HCT116 (cell line): ENCODE measurements around the gene MEFV. TPM values are rescaled to one million over a fixed set of nuclear protein-coding genes. Genes with fewer than 3 reads are reported as not detected.

Source experiments
- ATAC-seq: fragments of 200-7000 bp; cut with Tn5 transposase; 2 replicates; pipeline ENCODE4 v1.9.1; 2020; ENCODE audit warnings: mild to moderate bottlenecking, moderate library complexity
- BruUV-seq: library from RNA; stranded (reverse); fragments of 400-500 nt; replicated peaks from 2 replicates; lab custom pipeline; 2021; lab: Mats Ljungman, UMichigan
- CTCF ChIA-PET: fragments of 300-600 bp; sonication (Branson Sonifier 250); formaldehyde crosslinking; loops from one replicate; lab custom pipeline; 2021; ENCODE audit warnings: antibody characterized with exemption; lab: Charles Lee
- POLR2A ChIA-PET: fragments of 300-600, 350-600 bp; sonication (Branson Sonifier 250); formaldehyde crosslinking; loops from one replicate; lab custom pipeline; 2021; ENCODE audit warnings: antibody characterized with exemption; lab: Charles Lee
- RAD21 ChIA-PET, 2 experiments: fragments of 300-600 bp; sonication (Branson Sonifier 250); formaldehyde crosslinking; loops; one replicate each; lab custom pipeline; 2023; ENCODE audit warnings: low total read pairs in 2 of 2; ENCODE audit not compliant: uncharacterized antibody in 2 of 2, unreplicated experiment in 2 of 2, low non-redundant PET in 1 of 2; lab: Charles Lee
- DNase-seq: peaks from one replicate; pipeline ENCODE4 v3.0.0-alpha.2; 2010; ENCODE audit warnings: low read depth, low spot score
- H2AFZ ChIP-seq: fragments of 200-600 bp; shearing (Covaris generic), sonication (generic); 2 replicates; pipeline ENCODE4 v1.6.1; 2017; ENCODE audit warnings: low read depth, mixed run types, mixed read lengths, antibody characterized with exemption, low read length; ENCODE audit not compliant: poor library complexity, severe bottlenecking
- H3K27ac ChIP-seq: 2 replicates; pipeline ENCODE4 v1.5.1; 2012; ENCODE audit warnings: low read depth, low read length
- H3K27me3 ChIP-seq: fragments of 200-600 bp; sonication (generic); 2 replicates; pipeline ENCODE4 v1.6.1; 2016; ENCODE audit warnings: mixed run types, low read length, mixed read lengths; ENCODE audit not compliant: insufficient read depth
- H3K36me3 ChIP-seq, 2 experiments: fragments of 200-500 bp in 1 of 2; fragments of 200-600 bp in 1 of 2; sonication (Bioruptor generic) in 1 of 2; sonication (generic) in 1 of 2; 2 replicates each; pipeline versions ENCODE4 v1.5.1 to v1.6.1; 2014 to 2016; ENCODE audit warnings: low read length in 2 of 2, inconsistent platforms in 1 of 2, mixed read lengths in 1 of 2, mixed run types in 1 of 2; ENCODE audit not compliant: insufficient read depth in 2 of 2, control insufficient read depth in 1 of 2
- H3K4me1 ChIP-seq, 2 experiments: fragments of 200-600 bp in 1 of 2; sonication (generic) in 1 of 2; 2 replicates each; pipeline versions ENCODE4 v1.5.1 to v1.6.1; 2012 to 2017; ENCODE audit warnings: low read length in 2 of 2, inconsistent platforms in 1 of 2, mild to moderate bottlenecking in 1 of 2, mixed read lengths in 1 of 2, mixed run types in 1 of 2, moderate library complexity in 1 of 2; ENCODE audit not compliant: insufficient read depth in 2 of 2, control insufficient read depth in 1 of 2
- H3K4me2 ChIP-seq: fragments of 200-600 bp; sonication (generic); 2 replicates; pipeline ENCODE4 v1.6.1; 2017; ENCODE audit warnings: mixed run types, low read length, mixed read lengths
- H3K4me3 ChIP-seq, 2 experiments: fragments of 200-600 bp in 1 of 2; sonication (generic) in 1 of 2; replicated peaks in 1 of 2; 2 replicates each; pipeline ENCODE4 v1.5.1; 2011 to 2016; ENCODE audit warnings: low read length in 2 of 2, control low read depth in 1 of 2, low read depth in 1 of 2, mild to moderate bottlenecking in 1 of 2, mixed read lengths in 1 of 2, mixed run types in 1 of 2
- H3K79me2 ChIP-seq: fragments of 200-600 bp; sonication (generic); 2 replicates; pipeline ENCODE4 v1.6.1; 2017; ENCODE audit warnings: mild to moderate bottlenecking, mixed run types, low read length, moderate library complexity, mixed read lengths; ENCODE audit not compliant: insufficient read depth
- H3K9ac ChIP-seq: fragments of 200-600 bp; sonication (generic); 2 replicates; pipeline ENCODE4 v1.6.1; 2016; ENCODE audit warnings: low read length, mixed read lengths
- H3K9me2 ChIP-seq: fragments of 200-600 bp; sonication (generic), shearing (Covaris generic); 2 replicates; pipeline ENCODE4 v1.6.1; 2017; ENCODE audit warnings: mixed run types, mild to moderate bottlenecking, moderate library complexity; ENCODE audit not compliant: insufficient read depth
- H3K9me3 ChIP-seq, 2 experiments: fragments of 200-500 bp in 1 of 2; fragments of 200-600 bp in 1 of 2; sonication (Bioruptor generic) in 1 of 2; sonication (generic) in 1 of 2; 2 replicates each; pipeline ENCODE4 v1.6.1; 2014 to 2017; ENCODE audit warnings: low read length in 2 of 2, mixed read lengths in 2 of 2, inconsistent platforms in 1 of 2, low read depth in 1 of 2, mild to moderate bottlenecking in 1 of 2, mixed run types in 1 of 2, moderate library complexity in 1 of 2; ENCODE audit not compliant: control insufficient read depth in 1 of 2, insufficient read depth in 1 of 2
- H4K20me1 ChIP-seq: fragments of 200-600 bp; sonication (generic), shearing (Covaris generic); 2 replicates; pipeline ENCODE4 v1.6.1; 2017; ENCODE audit warnings: mixed run types, mild to moderate bottlenecking, moderate library complexity; ENCODE audit not compliant: insufficient read depth
- CEBPB ChIP-seq: IDR thresholded peaks from 2 replicates; pipeline ENCODE4 v1.6.1; 2012; ENCODE audit warnings: low read depth
- CTCF ChIP-seq, 3 experiments: fragments of 200-600 bp in 1 of 3; sonication (generic) in 1 of 3; IDR thresholded peaks in 2 of 3; conservative IDR thresholded peaks in 1 of 3; 2 replicates each; pipeline ENCODE4 v1.5.1; 2012 to 2017; ENCODE audit warnings: low read depth in 2 of 3, low read length in 2 of 3, antibody characterized with exemption in 1 of 3, borderline replicate concordance in 1 of 3, control low read depth in 1 of 3, mild to moderate bottlenecking in 1 of 3, mixed read lengths in 1 of 3, mixed run types in 1 of 3, moderate library complexity in 1 of 3; ENCODE audit not compliant: insufficient read depth in 1 of 3
- EGR1 ChIP-seq: IDR thresholded peaks from 2 replicates; pipeline ENCODE4 v1.6.1; 2012; ENCODE audit warnings: low read depth
- ELF1 ChIP-seq: IDR thresholded peaks from 2 replicates; pipeline ENCODE4 v1.6.1; 2012; ENCODE audit warnings: low read depth, borderline replicate concordance
- EZH2phosphoT487 ChIP-seq: fragments of 200-600 bp; IDR thresholded peaks from 2 replicates; pipeline ENCODE4 v1.6.1; 2018; ENCODE audit warnings: antibody characterized with exemption, borderline replicate concordance
- JUND ChIP-seq: IDR thresholded peaks from 2 replicates; pipeline ENCODE4 v1.6.1; 2012
- MAX ChIP-seq: IDR thresholded peaks from 2 replicates; pipeline ENCODE4 v1.6.1; 2012
- SIN3A ChIP-seq: IDR thresholded peaks from 2 replicates; pipeline ENCODE4 v1.6.1; 2012; ENCODE audit warnings: low read depth
- SP1 ChIP-seq: IDR thresholded peaks from 2 replicates; pipeline ENCODE4 v1.6.1; 2012; ENCODE audit warnings: low read depth
- SRF ChIP-seq: IDR thresholded peaks from 2 replicates; pipeline ENCODE4 v1.6.1; 2012; ENCODE audit warnings: low read depth
- TCF7L2 ChIP-seq: IDR thresholded peaks from 2 replicates; pipeline ENCODE4 v1.7.0; 2011; ENCODE audit warnings: borderline replicate concordance, inconsistent platforms; ENCODE audit not compliant: insufficient read depth, insufficient read length; ENCODE audit errors: extremely low read depth
- ZFX ChIP-seq: fragments of 450-650 bp; IDR thresholded peaks from 2 replicates; pipeline ENCODE4 v1.6.1; 2017
- intact Hi-C: fragments of 100-400 bp; cut with micrococcal nuclease; formaldehyde crosslinking; loops from 2 replicates; pipeline ENCODE4 v1.10.0; 2022
- total RNA-seq: library from RNA; stranded (reverse); gene quantifications from one replicate; pipeline ENCODE4 v1.2.1, GENCODE V29; 2021; ENCODE audit not compliant: unreplicated experiment
- TF ChIP-seq, protein P1 (sequence below): IDR thresholded peaks from 2 replicates; pipeline ENCODE4 v1.6.1; 2011; ENCODE audit warnings: mild to moderate bottlenecking, low read length, moderate library complexity; ENCODE audit not compliant: insufficient replicate concordance; ENCODE audit errors: extremely low read depth

The MEFV gene
- total RNA-seq, 1 experiment from 2014 or later, result 0.15 TPM

DNA sequence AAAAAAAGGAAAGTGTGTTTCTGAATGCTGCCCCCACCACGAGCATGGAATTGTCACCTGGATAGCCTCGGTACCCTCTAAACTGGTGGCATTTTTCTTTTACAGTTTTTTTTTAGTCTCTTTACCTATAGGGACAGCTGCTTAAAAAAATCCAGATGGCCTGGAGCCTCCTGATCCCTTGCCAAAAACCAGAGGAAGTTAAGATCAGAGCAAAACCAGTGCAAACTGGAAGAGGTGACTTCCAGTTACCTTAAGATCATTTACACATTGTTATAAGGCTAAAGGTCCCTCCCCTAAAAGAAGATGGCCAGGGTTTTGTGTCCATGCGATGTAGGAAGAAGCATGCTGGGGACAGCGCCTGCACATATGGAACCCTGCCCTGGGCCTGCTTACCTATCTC lies 3.5 kb downstream of the MEFV start:
- no peaks in the 10 kb centered on the region for H3K9me3 ChIP-seq
- no TSS peak for BruUV-seq
- H3K79me2 ChIP-seq, result no peaks in the 10 kb centered on the region
- no peak for TF ChIP-seq CTCF (IDR thresholded peaks at IDR 0.05 in 2 of 3, conservative IDR thresholded peaks at IDR 0.05 in 1 of 3; ENCODE audit: borderline replicate concordance in 1 of 3, insufficient read depth in 1 of 3, low read depth in 2 of 3, low read length in 2 of 3)
- TF ChIP-seq JUND, result no peak
- TF ChIP-seq EZH2phosphoT487, result no peak
- no peak for TF ChIP-seq EGR1
- TF ChIP-seq, protein P1, sequence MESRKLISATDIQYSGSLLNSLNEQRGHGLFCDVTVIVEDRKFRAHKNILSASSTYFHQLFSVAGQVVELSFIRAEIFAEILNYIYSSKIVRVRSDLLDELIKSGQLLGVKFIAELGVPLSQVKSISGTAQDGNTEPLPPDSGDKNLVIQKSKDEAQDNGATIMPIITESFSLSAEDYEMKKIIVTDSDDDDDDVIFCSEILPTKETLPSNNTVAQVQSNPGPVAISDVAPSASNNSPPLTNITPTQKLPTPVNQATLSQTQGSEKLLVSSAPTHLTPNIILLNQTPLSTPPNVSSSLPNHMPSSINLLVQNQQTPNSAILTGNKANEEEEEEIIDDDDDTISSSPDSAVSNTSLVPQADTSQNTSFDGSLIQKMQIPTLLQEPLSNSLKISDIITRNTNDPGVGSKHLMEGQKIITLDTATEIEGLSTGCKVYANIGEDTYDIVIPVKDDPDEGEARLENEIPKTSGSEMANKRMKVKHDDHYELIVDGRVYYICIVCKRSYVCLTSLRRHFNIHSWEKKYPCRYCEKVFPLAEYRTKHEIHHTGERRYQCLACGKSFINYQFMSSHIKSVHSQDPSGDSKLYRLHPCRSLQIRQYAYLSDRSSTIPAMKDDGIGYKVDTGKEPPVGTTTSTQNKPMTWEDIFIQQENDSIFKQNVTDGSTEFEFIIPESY, result no peak
- TF ChIP-seq MAX, result no peak
- no peak for TF ChIP-seq CEBPB
- no peak for TF ChIP-seq ELF1
- no peak for TF ChIP-seq SP1
- no peak for TF ChIP-seq SRF
- no peak for TF ChIP-seq SIN3A
- TF ChIP-seq TCF7L2, result no peak
- no peak for TF ChIP-seq ZFX
- no peak overlapping the region for H3K4me2 ChIP-seq
- POLR2A ChIA-PET, result no interaction called here
- no peak for DNase-seq
- no peaks in the 10 kb centered on the region for H3K9me2 ChIP-seq
- H3K27me3 ChIP-seq, result no peaks in the 10 kb centered on the region
- CTCF ChIA-PET, result no interaction called here
- intact Hi-C loops, result no loop called here
- RAD21 ChIA-PET, result no interaction called here
- H3K27ac ChIP-seq, result no peak overlapping the region
- no peak for ATAC-seq
- no peaks in the 10 kb centered on the region for H4K20me1 ChIP-seq
- no peak overlapping the region for H3K9ac ChIP-seq
- H2AFZ ChIP-seq, result no peak overlapping the region
- no peaks in the 10 kb centered on the region for H3K36me3 ChIP-seq
- H3K4me1 ChIP-seq, result peaks cover 0 to 5% of the 10 kb centered on the region in 2 experiments; a peak in 1 of 4 replicates
- no peak overlapping the region for H3K4me3 ChIP-seq
